HEK293 (cell line): Measurements from ENCODE around the gene SAP130.

Experiments
- CTCF ChIP-seq: fragments of 450-650 bp; formaldehyde crosslinking; IDR thresholded peaks from 2 replicates; pipeline ENCODE4 v1.5.1; 2016; ENCODE audit warnings: missing biosample characterization, missing genetic modification characterization
- REPIN1 ChIP-seq: fragments of 450-650 bp; formaldehyde crosslinking; IDR thresholded peaks from 2 replicates; pipeline ENCODE4 v1.5.1; 2017; ENCODE audit warnings: missing biosample characterization, missing genetic modification characterization, low read depth
- ZSCAN4 ChIP-seq: fragments of 450-650 bp; formaldehyde crosslinking; IDR thresholded peaks from 2 replicates; pipeline ENCODE4 v1.5.1; 2017; ENCODE audit warnings: missing biosample characterization, missing genetic modification characterization

- TF ChIP-seq REPIN1 (tag by site-specific recombination), result no peak
- no peak for TF ChIP-seq ZSCAN4 (tag by site-specific recombination)
- no peak for TF ChIP-seq CTCF (tag by site-specific recombination)
Observed at GRCh38 chr2:127942002-127942401, 85.9 kb downstream of the SAP130 start.
